ENCODE data around the gene FOXO3.

FOXO3 gene

GRCh38 chr6:108697561-108698161, 136.9 kb downstream of the FOXO3 start:
- TF ChIP-seq Cebpa-rat (IDR thresholded peaks at IDR 0.05), result no peak
- Histone ChIP-seq H4K20me1 (no peaks in the 10 kb centered on the region), H3K27ac (no peak overlapping the region), H3K36me3 (peaks cover 0 to 21% (median 0%) of the 10 kb centered on the region in 11 experiments; a peak in 6 of 22 replicates), H3K4me3 (no peak overlapping the region), H3K9ac (no peak overlapping the region), H3K4me1 (0 out of 20 replicates have a peak, but pooled peaks cover 0 to 6% (median 0%) of the 10 kb centered on the region in 10 experiments), H3K9me3 (replicated peaks in 1 of 11) (peaks cover 15 to 28% (median 18%) of the 10 kb centered on the region in 11 experiments), H3K4me2 (no peak overlapping the region), H3K27me3 (no peaks in the 10 kb centered on the region)

GRCh38 chr6:108698593-108699289, 138.0 kb downstream of the FOXO3 start:
- H3K4me1 ChIP-seq, result 0 out of 20 replicates have a peak, but pooled peaks cover 0 to 6% (median 0%) of the 10 kb centered on the region in 10 experiments
- peaks cover 23 to 39% (median 27%) of the 10 kb centered on the region in 11 experiments for H3K9me3 ChIP-seq (replicated peaks in 1 of 11)
- H3K27ac ChIP-seq, result no peak overlapping the region
- no peak for TF ChIP-seq Cebpa-rat (IDR thresholded peaks at IDR 0.05)
- no peak overlapping the region for H3K4me3 ChIP-seq
- peaks cover 0 to 16% (median 0%) of the 10 kb centered on the region in 11 experiments; a peak in 6 of 22 replicates for H3K36me3 ChIP-seq
- H3K27me3 ChIP-seq, result no peaks in the 10 kb centered on the region
- H3K9ac ChIP-seq, result no peak overlapping the region
- H3K4me2 ChIP-seq, result no peak overlapping the region
- no peaks in the 10 kb centered on the region for H4K20me1 ChIP-seq

- no peak overlapping the region for H3K4me3 ChIP-seq
- no peak overlapping the region for H3K9ac ChIP-seq
- H3K4me1 ChIP-seq, result 0 out of 20 replicates have a peak, but pooled peaks cover 0 to 6% (median 0%) of the 10 kb centered on the region in 10 experiments
- peaks cover 28 to 44% (median 32%) of the 10 kb centered on the region in 11 experiments for H3K9me3 ChIP-seq (replicated peaks in 1 of 11)
- no peak overlapping the region for H3K4me2 ChIP-seq
- H3K36me3 ChIP-seq, result peaks cover 0 to 14% (median 0%) of the 10 kb centered on the region in 11 experiments; a peak in 6 of 22 replicates
- TF ChIP-seq Cebpa-rat (IDR thresholded peaks at IDR 0.05), result no peak
- H3K27me3 ChIP-seq, result no peaks in the 10 kb centered on the region
- H3K27ac ChIP-seq, result no peak overlapping the region
- H4K20me1 ChIP-seq, result no peaks in the 10 kb centered on the region
Measured at GRCh38 chr6:108699290-108700041, 138.7 kb downstream of the FOXO3 start.

GRCh38 chr6:108702106-108702851, 141.6 kb downstream of the FOXO3 start:
- H3K36me3 ChIP-seq, result peaks cover 0 to 5% (median 0%) of the 10 kb centered on the region in 11 experiments; a peak in 3 of 22 replicates
- 0 out of 20 replicates have a peak, but pooled peaks cover 0 to 6% (median 0%) of the 10 kb centered on the region in 10 experiments for H3K4me1 ChIP-seq
- H3K4me3 ChIP-seq, result no peak overlapping the region
- no peaks in the 10 kb centered on the region for H4K20me1 ChIP-seq
- H3K4me2 ChIP-seq, result no peak overlapping the region
- TF ChIP-seq Cebpa-rat (IDR thresholded peaks at IDR 0.05), result no peak
- H3K27me3 ChIP-seq, result no peaks in the 10 kb centered on the region
- H3K9me3 ChIP-seq (replicated peaks in 1 of 11), result peaks cover 28 to 44% (median 32%) of the 10 kb centered on the region in 11 experiments
- no peak overlapping the region for H3K9ac ChIP-seq
- no peak overlapping the region for H3K27ac ChIP-seq

- Histone ChIP-seq H3K4me3 (no peak overlapping the region), H3K9me3 (replicated peaks in 1 of 11) (peaks cover 21 to 26% (median 24%) of the 10 kb centered on the region in 11 experiments), H3K4me1 (no peaks in the 10 kb centered on the region), H4K20me1 (no peaks in the 10 kb centered on the region), H3K9ac (no peak overlapping the region), H3K4me2 (no peak overlapping the region), H3K27me3 (no peaks in the 10 kb centered on the region), H3K27ac (no peak overlapping the region), H3K36me3 (peaks cover 0 to 4% (median 0%) of the 10 kb centered on the region in 11 experiments; a peak in 3 of 22 replicates)
- no peak for TF ChIP-seq Cebpa-rat (IDR thresholded peaks at IDR 0.05)
Measured at GRCh38 chr6:108706649-108707048, 145.9 kb downstream of the FOXO3 start.

GRCh38 chr6:108707328-108707976, 146.7 kb downstream of the FOXO3 start:
- TF ChIP-seq Cebpa-rat (IDR thresholded peaks at IDR 0.05), result no peak
- Histone ChIP-seq H3K9ac (no peak overlapping the region), H3K4me1 (no peaks in the 10 kb centered on the region), H4K20me1 (no peaks in the 10 kb centered on the region), H3K9me3 (replicated peaks in 1 of 11) (peaks cover 13 to 18% (median 16%) of the 10 kb centered on the region in 11 experiments; a peak in 20 of 22 replicates), H3K36me3 (no peaks in the 10 kb centered on the region), H3K4me2 (no peak overlapping the region), H3K4me3 (no peak overlapping the region), H3K27ac (no peak overlapping the region), H3K27me3 (no peaks in the 10 kb centered on the region)

DNA sequence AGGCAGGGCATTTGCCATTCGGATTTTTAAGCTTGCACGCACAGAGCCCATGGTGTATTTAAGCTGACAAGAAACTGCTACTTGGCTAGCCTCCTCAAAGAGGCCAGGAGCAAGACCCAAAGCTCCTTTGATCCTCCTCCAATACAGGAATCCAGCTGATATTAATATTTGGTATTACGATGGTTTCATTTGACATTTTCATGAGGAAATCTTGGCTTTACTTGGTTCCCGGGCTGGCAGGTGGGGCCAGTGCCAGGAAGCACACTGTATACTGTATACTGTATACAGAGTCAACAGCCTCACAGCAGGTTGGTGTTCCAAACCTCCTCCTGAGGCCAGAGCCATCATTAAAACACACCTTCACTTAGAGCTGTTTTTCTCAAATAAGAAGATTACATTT, 149.3 kb downstream of the FOXO3 start:
- H3K27me3 ChIP-seq, result no peaks in the 10 kb centered on the region
- peaks cover 0 to 5% (median 0%) of the 10 kb centered on the region in 10 experiments; a peak in 3 of 20 replicates for H3K4me1 ChIP-seq
- TF ChIP-seq Cebpa-rat (IDR thresholded peaks at IDR 0.05), result no peak
- no peaks in the 10 kb centered on the region for H3K36me3 ChIP-seq
- H3K9ac ChIP-seq, result no peak overlapping the region
- H4K20me1 ChIP-seq, result no peaks in the 10 kb centered on the region
- no peaks in the 10 kb centered on the region for H3K9me3 ChIP-seq (replicated peaks in 1 of 11)
- H3K4me3 ChIP-seq, result no peak overlapping the region
- no peak overlapping the region for H3K27ac ChIP-seq
- no peak overlapping the region for H3K4me2 ChIP-seq

GRCh38 chr6:108710551-108710950, 149.8 kb downstream of the FOXO3 start:
- peaks cover 0 to 5% (median 0%) of the 10 kb centered on the region in 10 experiments; a peak in 3 of 20 replicates for H3K4me1 ChIP-seq
- TF ChIP-seq Cebpa-rat (IDR thresholded peaks at IDR 0.05), result no peak
- H3K9ac ChIP-seq, result no peak overlapping the region
- no peaks in the 10 kb centered on the region for H3K36me3 ChIP-seq
- no peaks in the 10 kb centered on the region for H3K27me3 ChIP-seq
- H4K20me1 ChIP-seq, result no peaks in the 10 kb centered on the region
- no peak overlapping the region for H3K4me3 ChIP-seq
- H3K9me3 ChIP-seq (replicated peaks in 1 of 11), result no peaks in the 10 kb centered on the region
- no peak overlapping the region for H3K27ac ChIP-seq
- H3K4me2 ChIP-seq, result no peak overlapping the region

Data from BLaER1 treated with 17β-estradiol and CSF1 and Interleukin-3, amounts not matched to agents 10 nM and 100 nM (cell line).